ENCODE measurements around the gene ANKRD11. TPM values are rescaled to one million over a fixed set of nuclear protein-coding genes. Genes with fewer than 3 reads are reported as not detected.
"Not testable (repeated sequence)": the region's sequence is repeated elsewhere in the genome, so short reads cannot be mapped to it uniquely, and the experiment has no call there.

ANKRD11 gene
- total RNA-seq, 1 experiment from 2014 or later = 47.0 TPM

DNA sequence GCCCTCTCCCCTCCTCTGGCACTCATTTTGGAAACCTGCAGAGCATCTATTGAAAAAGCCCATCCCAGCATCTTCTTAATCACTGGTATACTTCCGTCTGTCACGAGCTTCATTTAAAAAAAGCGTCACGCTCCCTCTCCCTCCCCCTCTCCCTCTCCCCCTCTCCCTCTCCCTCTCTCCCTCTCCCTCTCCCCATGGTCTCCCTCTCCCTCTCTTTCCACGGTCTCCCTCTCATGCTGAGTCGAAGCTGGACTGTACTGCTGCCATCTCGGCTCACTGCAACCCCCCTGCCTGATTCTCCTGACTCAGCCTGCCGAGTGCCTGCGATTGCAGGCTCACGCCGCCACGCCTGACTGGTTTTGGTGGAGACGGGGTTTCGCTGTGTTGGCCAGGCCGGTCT lies 28.5 kb downstream of the ANKRD11 start:
- in situ Hi-C loops (cut with HindIII; ENCODE audit: low pct_unique_long_range_greater_than_20kb, low sequenced_read_pairs); DNase-seq (ENCODE audit: low read depth, low spot score): not testable (repeated sequence)

DNA sequence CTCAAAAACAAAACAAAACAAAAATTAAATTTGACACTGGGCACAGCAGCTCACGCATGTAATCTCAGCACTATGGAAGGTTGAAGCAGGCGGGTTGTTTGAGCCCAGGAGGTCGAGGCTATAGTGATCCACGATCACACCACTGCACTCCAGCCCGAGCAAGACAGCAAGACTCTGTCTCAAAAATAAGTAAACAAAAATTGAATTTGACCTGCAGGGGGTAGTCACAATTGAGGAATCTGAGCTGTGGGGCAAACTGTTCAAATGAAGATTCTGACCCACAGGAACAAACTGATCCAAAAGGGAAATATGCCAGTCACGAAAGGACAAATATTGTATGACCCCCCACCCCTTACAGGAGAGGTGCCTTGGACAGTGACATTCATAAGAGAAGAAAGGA lies 29.8 kb downstream of the ANKRD11 start:
- DNase-seq (ENCODE audit: low read depth, low spot score) = no peak

GRCh38 chr16:89458967-89459366 lies 31.4 kb downstream of the ANKRD11 start:
- DNase-seq (ENCODE audit: low read depth, low spot score) = no peak
- in situ Hi-C loops (cut with HindIII; ENCODE audit: low pct_unique_long_range_greater_than_20kb, low sequenced_read_pairs) = no loop called here

More for the DNA sequence above, 29.8 kb downstream of the ANKRD11 start:
- in situ Hi-C loops (cut with HindIII; ENCODE audit: low pct_unique_long_range_greater_than_20kb, low sequenced_read_pairs) = no loop called here

GRCh38 chr16:89458551-89458950 lies 31.8 kb downstream of the ANKRD11 start:
- no peak for DNase-seq (ENCODE audit: low read depth, low spot score)
- in situ Hi-C loops (cut with HindIII; ENCODE audit: low pct_unique_long_range_greater_than_20kb, low sequenced_read_pairs) = no loop called here

DNA sequence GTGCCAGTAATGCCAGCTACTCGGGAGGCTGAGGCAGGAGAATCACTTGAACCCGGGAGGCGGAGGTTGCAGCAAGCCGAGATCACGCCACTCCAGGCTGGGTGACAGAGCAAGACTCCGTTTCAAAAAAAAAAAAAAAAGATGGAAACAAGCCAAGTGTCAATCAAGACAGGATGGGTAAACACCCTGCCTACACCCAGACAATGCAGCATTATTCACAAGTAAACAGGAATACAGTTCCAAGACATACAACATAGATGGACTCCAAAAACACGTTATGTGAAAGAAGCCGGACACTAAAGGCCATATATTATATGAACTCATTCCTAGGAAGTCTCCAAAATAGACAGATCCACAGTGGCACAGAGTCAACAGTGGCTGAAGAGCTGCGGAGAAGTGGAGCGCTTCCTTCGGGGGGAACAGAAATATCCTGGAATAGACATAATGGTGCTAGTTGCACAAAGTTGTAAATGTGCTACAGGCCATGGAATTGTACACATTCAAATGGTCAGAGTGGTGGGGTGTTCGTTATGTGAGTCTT lies 33.9 kb downstream of the ANKRD11 start:
- DNase-seq (ENCODE audit: low read depth, low spot score) = no peak
- in situ Hi-C loops (cut with HindIII; ENCODE audit: low pct_unique_long_range_greater_than_20kb, low sequenced_read_pairs) = no loop called here

GRCh38 chr16:89455692-89456091 lies 34.7 kb downstream of the ANKRD11 start:
- in situ Hi-C loops (cut with HindIII; ENCODE audit: low pct_unique_long_range_greater_than_20kb, low sequenced_read_pairs) = no loop called here
- DNase-seq (ENCODE audit: low read depth, low spot score) = no peak

DNA sequence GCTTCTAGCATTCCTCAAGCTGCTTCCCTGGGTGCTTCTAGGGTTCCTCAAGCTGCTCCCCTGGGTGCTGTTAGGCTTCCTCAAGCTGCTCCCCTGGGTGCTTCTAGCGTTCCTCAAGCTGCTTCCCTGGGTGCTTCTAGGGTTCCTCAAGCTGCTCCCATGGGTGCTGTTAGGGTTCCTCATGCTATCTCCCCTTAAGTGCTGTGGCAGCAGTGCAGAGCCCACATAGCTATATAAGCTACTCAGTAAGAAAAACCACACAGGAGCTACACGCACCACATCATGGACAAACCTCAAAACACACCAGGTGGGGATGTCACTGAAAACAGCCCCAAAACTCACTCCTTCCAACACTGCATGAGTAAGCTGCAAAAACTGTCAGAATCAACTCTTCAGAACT lies 35.2 kb downstream of the ANKRD11 start:
- in situ Hi-C loops (cut with HindIII; ENCODE audit: low pct_unique_long_range_greater_than_20kb, low sequenced_read_pairs) = no loop called here
- no peak for DNase-seq (ENCODE audit: low read depth, low spot score)

GRCh38 chr16:89454378-89455125 lies 35.8 kb downstream of the ANKRD11 start:
- DNase-seq (ENCODE audit: low read depth, low spot score); in situ Hi-C loops (cut with HindIII; ENCODE audit: low pct_unique_long_range_greater_than_20kb, low sequenced_read_pairs): not testable (repeated sequence)

DNA sequence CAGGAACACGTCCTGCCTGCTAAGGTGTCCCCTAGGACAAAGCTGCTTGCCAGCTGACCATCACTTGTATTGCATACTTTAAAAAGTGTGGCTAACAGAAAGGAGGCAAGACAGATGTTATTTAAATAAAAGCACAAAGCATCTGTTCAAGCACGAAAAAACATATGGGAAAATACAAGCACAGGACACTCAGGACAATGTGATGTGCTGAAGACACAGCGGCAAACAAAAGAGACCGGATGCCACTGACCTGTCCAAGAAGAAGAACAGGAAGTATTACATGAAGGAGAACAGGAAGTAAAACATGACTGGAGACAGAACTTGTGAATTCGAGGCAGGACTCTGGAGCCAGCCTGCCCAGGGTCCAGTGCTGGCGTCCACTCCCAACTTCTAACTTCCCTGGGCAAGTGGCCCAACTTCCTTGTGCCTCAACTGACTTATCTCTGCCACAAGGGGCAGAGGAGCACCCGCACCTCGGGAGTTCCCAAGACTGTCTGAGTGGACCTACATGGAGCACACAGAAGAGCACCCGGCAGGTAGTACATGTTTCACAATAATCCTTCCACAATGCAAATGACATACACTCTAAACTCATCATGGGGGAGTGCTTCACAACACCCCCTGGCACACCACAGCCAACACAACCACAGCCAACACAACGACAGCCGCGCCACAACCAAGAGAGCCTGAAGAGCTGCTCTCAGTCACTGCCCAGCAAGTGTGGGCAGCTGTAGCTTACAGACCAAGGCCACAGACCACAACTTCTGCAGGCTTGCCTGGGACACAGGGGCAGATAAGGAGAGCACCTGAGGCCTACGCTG lies 36.6 kb downstream of the ANKRD11 start:
- DNase-seq (ENCODE audit: low read depth, low spot score) = peak; percentile 32
- in situ Hi-C loops (cut with HindIII; ENCODE audit: low pct_unique_long_range_greater_than_20kb, low sequenced_read_pairs) = no loop called here

- in situ Hi-C loops (cut with HindIII; ENCODE audit: low pct_unique_long_range_greater_than_20kb, low sequenced_read_pairs) = no loop called here
- no peak for DNase-seq (ENCODE audit: low read depth, low spot score)
Observed at GRCh38 chr16:89452925-89453324, 37.4 kb downstream of the ANKRD11 start.

- no peak for DNase-seq (ENCODE audit: low read depth, low spot score)
- in situ Hi-C loops (cut with HindIII; ENCODE audit: low pct_unique_long_range_greater_than_20kb, low sequenced_read_pairs) = no loop called here
Observed at GRCh38 chr16:89452241-89452640, 38.1 kb downstream of the ANKRD11 start.

GRCh38 chr16:89450537-89450936 lies 39.8 kb downstream of the ANKRD11 start:
- DNase-seq (ENCODE audit: low read depth, low spot score) = no peak
- in situ Hi-C loops (cut with HindIII; ENCODE audit: low pct_unique_long_range_greater_than_20kb, low sequenced_read_pairs) = no loop called here

DNA sequence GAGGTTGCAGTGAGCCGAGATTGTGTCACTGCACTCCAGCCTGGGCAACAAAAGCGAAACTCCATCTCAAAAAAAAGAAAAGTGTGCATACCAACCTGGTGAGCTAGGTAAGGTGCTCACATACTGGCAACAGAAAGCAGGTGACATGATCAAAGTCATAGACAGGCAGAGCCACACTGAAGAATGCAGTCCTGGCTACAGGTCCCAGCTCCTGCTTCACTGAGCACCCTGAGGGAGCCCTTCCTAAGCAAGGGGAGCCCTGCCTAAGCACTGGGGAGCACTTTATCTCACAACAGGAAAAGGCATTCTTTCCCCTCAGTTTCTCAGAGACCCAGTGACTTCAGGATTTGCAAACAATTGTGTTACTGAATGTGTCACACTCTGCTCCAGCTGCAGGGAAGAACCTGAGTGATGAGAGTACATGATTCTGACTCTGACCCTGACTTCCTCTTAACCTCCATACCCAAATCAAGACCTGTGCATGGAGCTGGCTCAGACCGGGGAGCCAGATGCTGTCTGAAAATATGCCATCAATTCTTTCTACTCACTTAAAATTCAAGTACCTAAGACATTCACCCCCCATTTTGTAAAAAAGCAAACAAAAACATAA lies 40.5 kb downstream of the ANKRD11 start:
- in situ Hi-C loops (cut with HindIII; ENCODE audit: low pct_unique_long_range_greater_than_20kb, low sequenced_read_pairs) = no loop called here
- no peak for DNase-seq (ENCODE audit: low read depth, low spot score)

- no peak for DNase-seq (ENCODE audit: low read depth, low spot score)
- in situ Hi-C loops (cut with HindIII; ENCODE audit: low pct_unique_long_range_greater_than_20kb, low sequenced_read_pairs) = no loop called here
Observed at GRCh38 chr16:89448656-89449055, 41.7 kb downstream of the ANKRD11 start.

DNA sequence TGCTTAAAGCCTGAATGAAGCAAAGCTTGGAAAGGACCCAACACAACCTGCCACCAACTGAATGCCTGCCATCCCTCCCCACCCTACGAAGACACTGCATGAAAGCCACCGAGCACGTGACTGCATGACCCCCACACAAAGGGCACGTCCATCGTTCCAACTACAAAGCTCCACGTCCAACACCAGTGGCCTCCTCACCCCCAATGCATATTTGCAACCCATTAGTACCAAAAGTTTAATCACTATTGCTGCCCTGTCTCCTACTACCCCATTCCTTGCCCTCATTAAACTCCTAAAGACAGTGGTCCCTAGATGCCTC lies 43.4 kb downstream of the ANKRD11 start:
- in situ Hi-C loops (cut with HindIII; ENCODE audit: low pct_unique_long_range_greater_than_20kb, low sequenced_read_pairs) = no loop called here
- no peak for DNase-seq (ENCODE audit: low read depth, low spot score)

DNA sequence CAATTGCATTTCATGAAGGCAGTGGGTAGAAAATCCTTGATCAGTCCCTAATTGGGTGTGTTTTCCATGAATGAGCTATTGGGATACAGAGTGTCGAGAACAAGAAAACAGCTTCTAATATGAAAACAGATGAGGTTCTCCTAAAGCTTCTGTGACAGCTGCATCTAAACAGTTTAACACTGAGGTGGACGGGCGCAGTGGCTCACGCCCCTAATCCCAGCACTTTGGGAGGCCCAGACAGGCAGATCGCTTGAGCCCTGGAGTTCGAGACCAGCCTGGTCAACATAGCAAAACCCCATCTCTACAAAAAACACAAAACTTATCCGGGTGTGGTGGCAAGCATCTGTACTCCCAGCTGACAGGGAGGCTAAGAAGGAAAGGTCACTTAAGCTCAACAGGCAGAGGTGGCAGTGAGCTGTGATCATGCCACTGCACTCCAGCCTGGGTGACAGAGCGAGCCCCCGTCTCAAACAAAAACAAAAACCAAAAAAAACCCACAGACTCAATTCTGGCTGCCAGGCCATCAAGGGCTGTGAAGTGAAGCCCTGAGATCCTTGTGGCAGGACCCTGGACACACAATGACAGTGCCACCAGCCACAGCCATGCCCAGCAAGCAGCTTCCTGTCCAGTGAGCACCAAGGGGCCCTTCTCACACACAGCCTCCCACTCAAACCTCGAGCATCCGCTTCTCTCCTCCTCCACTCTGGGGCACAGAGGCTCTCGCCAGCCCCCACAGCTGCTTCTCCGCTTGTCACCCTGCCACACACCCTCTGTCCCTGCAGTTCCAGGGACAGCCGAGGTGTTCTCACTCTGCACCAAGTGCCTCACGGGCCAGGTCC lies 44.0 kb downstream of the ANKRD11 start:
- in situ Hi-C loops (cut with HindIII; ENCODE audit: low pct_unique_long_range_greater_than_20kb, low sequenced_read_pairs) = no loop called here
- DNase-seq (ENCODE audit: low read depth, low spot score) = no peak

DNA sequence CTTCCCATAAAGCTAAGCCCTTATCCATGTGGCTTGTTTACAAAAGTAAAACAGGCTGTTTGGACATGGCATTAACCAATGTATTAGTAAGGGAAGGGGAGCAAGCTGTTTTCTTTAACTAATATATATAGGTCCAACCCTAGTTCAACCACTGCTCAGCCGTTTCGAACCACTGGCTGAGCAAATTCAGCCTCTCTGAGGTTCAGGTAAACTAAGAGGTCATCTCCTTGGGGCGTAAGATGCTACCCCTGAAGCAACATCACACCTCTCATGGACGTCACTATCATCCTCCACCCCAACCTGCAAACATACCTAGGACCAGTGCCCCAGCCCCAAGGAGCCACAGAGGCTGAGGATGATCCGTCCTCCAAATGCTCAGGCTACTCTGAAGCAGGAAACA lies 45.2 kb downstream of the ANKRD11 start:
- in situ Hi-C loops (cut with HindIII; ENCODE audit: low pct_unique_long_range_greater_than_20kb, low sequenced_read_pairs) = no loop called here
- no peak for DNase-seq (ENCODE audit: low read depth, low spot score)

DNA sequence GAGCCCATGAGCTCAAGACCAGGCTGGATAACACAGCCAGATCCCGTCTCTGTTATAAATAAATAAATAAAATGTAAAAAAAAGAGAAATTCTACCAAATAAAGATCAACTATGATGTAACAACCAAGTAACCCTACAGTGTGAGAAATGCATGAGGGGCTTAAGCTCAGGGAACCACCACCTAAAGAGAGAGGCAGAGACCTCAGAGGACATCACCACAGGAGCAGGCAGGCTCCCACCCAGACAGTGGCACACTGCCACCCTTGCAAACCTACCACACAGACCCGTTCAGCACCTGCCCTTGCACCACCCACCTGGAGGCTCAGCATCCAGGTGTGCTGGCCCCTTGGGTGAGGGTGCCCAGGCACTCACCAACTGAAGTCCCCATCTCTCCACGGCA lies 45.6 kb downstream of the ANKRD11 start:
- DNase-seq (ENCODE audit: low read depth, low spot score) = no peak
- in situ Hi-C loops (cut with HindIII; ENCODE audit: low pct_unique_long_range_greater_than_20kb, low sequenced_read_pairs) = no loop called here

Data from SK-MEL-5 (cell line).